Muscle of arm (tissue), 12 donors: ENCODE data around the gene PANX1. TPM values are rescaled to one million over a fixed set of nuclear protein-coding genes. Genes with fewer than 3 reads are reported as not detected.
"Not testable (repeated sequence)": the region's sequence is repeated elsewhere in the genome, so short reads cannot be mapped to it uniquely, and the experiment has no call there.

Experiments used
- DNase-seq: peaks from one replicate; pipeline ENCODE4 v3.0.0-alpha.2; 2013
- polyA plus RNA-seq, 12 donors: library from polyadenylated mRNA; unstranded; fragments of 120-200 nt; gene quantifications; one replicate each; pipeline ENCODE4 v1.2.1, GENCODE V29; 2013; ENCODE audit not compliant: insufficient read length in 12 of 12

PANX1 gene
- polyA plus RNA-seq, 12 donors = 18.5 to 33.8 (median 25.4) TPM; not detected in 1

DNA sequence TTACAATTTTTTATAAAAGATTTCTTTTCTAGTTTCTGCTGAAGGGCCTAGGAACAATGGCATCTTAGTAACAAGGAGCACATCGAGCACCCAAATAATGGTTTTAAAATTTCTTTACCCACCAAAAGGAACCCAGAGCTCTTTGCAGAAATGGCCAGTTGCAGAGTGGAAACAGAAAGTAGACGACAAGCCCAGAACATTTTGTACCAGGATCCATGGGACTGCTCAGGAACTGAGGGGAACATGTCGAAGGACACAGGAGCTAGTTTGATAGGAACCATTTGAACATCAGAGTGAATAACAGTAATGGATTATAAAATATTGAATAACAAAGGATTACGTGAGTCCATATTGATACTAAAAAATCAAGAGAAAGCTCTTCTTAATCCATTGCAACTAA lies 17.3 kb downstream of the PANX1 start:
- no peak for DNase-seq

DNA sequence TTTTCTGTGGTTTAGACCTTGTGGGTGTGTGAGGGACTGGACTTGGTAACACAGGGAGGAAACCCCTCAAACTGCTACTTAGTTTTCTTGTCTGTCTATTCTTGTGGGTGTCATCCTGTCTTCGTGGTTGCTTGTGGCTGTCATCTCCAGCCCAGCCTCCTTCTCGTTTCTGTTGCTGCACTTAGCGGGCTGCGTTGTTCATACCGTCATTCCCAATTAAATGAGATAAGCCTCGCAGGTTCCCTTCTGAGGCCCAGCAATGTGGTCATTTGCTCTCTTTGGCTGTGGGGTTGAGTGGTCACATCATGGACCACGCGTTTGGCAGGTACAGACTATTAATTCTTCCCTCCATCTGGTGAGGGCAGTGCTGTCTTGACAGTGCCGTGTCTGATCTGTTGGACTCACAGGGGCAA lies 18.8 kb downstream of the PANX1 start:
- DNase-seq = no peak

DNA sequence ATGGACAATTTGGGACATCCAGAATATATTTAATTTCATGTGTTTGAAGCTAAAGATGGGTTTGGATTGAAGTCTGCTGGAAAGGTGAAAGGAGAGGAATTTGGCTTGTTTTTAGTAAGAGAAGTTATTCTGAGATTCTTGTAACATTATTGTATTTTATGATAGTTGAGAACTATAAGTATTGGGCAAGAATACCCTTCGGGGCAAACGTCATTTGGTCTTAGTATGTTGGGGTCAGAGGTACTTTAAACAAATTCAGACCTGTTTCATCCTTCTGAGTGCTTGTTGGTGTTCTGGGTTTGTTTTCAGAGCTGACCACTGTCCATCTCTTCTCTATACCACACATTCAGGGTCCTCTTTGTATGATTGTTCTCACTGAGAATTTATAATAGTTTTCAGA lies 19.5 kb downstream of the PANX1 start:
- no peak for DNase-seq

DNA sequence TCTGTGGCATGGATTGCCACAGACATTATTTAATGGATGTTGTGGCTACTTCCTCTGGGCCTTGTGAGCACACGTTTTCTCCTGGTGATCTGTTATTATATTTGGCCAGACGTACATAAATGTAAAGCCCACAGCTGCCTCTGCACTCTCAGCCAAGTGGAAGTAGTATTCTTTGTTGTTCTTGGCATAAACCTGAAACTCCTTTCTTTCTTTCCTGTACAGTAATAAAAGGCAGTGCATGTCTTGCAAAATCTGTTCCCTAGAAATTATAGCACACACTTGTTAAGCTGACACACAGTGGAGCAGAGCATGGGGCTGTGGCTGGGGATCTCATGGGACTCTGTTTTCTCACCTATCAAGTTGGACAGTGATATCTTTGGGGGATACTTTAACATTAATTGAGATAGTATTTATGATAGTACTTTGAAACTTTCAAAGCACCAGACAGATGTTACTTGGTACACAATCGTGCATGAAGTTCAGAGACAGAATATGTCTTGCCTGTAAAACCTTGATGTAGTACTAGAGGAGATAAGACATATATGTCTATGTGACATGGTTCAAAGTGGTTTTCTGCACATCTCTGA lies 20.9 kb downstream of the PANX1 start:
- DNase-seq = no peak

DNA sequence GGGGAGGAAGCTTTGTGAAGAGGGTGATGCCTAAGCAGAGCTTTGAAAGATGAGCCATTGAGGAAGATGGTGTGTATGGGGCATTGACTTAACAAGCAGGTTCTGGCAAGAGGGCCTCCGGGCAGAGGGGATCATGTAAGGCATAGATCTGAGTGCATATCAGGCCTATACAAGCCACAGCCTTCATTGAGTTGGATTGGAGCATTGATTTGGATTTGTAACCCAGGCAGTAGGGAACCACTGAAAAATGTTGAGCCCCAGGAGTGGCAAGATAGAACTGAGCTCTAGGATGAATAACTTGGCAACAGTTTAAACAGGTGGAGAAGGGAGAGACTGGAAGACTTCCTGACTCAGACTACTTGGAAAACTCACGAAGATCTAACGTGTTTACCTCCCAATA lies 21.4 kb downstream of the PANX1 start:
- no peak for DNase-seq

DNA sequence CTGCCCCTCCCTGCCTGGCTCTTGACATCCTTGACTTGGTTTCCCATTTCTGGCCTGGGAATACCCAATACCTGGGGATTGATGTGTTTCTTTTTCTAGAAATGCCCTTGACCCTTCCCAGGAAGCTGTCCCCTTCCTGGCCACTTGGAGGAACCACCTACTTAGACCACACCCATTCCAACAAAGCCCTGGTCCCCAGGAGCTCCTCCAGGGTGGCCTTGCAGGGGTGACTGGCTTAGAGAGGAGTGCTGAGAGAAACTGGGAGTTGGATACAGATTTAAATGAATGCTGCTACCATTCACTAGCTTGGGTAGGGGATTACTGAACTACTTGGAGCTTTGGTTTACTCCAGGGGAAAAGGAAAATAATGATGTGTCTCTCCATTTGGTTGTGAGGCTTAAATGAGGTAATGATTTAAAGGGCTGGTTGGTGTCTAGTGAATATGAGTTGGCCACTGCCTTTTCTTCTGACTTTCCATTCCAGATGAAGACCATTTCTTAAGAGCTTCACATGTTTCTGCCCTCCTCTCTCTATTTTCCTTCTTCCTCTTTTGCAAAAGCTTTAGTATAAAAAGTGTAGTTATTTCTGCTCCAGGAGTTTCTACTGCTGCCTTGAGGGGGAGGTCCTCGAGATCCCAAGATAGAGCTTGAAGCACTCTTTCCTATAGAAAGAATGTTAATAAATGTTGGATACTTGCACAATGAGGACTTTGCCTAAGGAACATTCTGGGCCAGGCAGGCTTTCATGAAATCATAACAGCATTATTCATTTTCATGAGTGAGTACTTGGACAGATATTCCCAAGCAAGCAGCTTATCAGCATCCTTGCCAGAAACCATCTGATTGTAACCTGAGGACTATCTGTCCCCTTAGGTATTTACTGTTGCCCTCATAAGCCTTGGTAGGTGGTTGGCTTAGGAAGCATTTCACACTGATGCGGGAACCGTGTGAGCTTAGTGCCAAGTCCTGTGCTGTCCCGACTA lies 22.4 kb downstream of the PANX1 start:
- no peak for DNase-seq

DNA sequence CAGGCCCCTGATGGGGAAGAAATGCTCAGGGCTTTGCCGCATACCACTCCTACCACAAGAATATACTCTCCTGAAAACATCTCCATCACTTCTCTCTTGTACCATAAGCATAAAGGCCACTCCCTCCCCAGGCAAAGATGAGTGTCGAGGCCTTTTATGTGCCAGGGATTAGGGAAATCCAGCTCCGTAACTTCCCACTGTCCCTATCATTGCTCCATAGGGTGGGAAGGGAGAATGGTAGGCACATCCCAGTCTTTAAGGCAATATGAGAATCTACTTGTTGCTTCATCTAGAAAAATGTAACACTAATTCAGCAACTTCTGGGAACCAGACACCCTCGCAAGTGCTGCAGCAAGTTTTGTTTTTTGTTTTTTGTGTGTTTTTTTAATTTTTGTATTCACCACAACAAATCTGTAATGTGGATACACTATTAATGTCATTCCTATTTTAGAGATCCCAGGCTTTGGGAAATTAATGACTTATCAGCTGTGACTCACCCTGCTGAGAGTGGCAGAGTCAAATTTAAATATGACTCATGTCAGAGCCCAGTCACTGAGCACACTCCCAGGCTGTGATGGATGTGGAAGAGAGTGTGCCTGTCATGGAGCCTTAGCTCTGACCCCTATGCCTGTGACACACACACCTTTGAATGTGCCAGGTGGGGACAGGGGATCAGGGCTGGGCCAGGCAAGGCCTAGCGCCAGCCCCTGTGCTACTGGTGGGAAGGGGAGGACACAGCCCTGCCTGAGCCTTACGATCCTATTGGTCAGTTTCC lies 23.4 kb downstream of the PANX1 start:
- no peak for DNase-seq

DNA sequence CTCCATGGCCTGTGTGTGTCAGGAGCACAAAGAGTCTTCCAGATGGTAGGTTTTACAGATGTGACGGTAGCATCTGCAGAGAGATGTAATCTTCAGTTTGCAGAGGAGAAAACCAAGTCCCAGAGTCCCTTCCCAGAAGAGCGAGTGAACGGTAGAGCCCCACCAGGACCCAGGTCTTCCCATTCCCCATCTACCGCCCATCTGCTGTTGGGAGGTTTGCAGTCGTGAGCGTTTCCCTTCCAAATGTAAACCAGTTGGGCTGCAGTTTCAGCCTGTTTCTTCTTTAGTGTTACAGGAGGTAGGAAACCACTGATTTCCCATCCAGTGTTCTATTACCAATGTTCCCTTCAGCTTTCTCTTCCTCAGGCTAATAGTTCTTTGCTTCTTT lies 24.0 kb downstream of the PANX1 start:
- no peak for DNase-seq

DNA sequence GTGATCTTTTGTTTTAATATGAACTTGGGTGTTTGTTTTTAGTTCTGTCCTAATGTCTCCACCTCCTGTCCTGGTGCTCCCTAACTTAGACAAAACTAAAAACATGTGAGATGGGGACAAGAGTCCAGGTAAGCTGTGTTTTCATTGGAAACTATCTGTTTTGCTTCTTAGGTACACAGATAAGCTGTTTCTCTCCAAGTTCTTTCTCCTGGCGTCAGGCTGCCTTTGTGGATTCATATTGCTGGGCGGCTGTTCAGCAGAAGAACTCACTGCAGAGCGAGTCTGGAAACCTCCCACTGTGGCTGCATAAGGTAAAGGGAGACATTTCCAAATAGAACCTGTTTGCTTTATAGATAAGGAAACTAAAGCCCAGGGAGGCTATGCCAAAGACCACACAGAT lies 24.7 kb downstream of the PANX1 start:
- no peak for DNase-seq

DNA sequence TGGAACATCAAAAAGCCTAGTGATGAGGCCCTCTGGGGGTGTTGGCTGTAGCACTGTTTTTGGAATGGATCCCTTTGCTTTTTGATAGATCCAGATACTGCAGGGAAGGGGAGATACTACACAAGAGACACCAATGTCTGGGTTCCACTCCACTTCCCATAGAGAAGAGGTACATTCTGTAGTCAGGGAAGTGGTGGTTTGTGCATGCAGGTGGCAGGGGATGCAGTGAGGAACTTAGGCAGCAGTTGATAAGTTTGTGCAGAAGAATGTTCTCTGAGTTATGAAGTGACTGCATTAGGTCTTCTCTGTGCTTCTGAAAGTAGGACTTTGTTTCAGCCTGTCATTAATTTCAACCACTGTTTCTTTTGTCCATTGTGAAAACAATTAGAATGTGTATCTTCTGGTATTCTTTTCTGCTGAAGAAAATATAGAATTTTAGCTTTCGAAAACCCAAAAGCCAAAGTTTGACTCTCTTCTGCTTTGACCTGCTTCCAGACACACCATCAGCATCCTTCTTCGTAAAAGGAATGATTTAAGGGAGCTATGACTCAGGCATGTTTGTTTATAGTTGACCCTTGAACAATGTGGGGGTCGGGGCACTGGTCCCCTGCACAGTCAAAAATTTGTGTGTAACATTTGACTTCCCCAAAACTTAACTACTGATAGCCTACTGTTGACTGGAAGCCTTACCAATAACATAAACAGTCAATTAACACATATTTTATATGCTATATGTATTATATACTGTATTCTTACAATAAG lies 25.6 kb downstream of the PANX1 start:
- no peak for DNase-seq

DNA sequence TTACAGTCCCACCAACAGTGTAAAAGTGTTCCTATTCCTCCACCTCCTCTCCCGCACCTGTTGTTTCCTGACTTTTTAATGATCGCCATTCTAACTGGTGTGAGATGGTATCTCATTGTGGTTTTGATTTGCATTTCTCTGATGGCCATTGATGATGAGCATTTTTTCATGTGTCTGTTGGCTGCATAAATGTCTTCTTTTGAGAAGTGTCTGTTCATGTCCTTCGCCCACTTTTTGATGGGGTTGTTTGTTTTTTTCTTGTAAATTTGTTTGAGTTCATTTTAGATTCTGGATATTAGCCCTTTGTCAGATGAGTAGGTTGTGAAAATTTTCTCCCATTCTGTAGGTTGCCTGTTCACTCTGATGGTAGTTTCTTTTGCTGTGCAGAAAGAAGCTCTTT lies 28.7 kb downstream of the PANX1 start:
- not testable (repeated sequence) for DNase-seq

DNA sequence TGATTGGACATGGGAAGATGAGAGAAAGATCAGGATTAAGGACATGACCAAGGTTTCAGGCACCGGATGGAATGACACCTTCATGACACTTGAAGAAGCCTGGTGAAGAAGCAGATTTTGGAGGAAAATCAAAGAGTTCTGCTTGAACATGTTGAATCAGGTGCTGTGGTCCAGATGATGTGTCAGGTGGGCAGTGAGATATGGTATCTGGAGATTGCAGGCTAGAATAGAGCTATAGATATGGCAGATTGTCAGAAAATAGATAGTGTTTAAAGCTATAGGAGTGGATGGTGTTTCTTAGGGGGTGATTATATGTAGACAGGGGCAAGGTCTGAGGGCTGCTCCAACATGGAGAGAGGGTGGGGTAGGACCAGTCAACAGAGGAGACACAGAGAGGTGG lies 40.2 kb downstream of the PANX1 start:
- DNase-seq = no peak

DNA sequence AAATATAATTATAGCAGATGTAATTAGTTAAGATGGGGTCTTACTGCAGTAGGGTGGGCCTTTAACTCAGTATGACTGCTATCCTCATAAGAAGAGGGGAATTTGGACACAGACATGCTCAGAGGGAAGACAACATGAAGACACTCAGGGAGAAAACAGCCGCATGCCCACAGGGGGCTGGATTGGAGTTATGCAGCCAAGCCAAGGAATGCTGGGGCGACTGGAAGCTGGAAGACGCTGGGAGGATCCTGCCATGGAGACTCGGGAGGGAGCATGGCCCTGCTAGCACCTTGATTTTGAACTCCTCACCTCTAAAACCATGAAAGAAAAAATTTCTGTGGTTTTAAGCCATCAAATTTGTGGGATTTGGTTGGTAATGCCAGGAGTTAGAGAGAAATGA lies 40.9 kb downstream of the PANX1 start:
- DNase-seq = no peak

DNA sequence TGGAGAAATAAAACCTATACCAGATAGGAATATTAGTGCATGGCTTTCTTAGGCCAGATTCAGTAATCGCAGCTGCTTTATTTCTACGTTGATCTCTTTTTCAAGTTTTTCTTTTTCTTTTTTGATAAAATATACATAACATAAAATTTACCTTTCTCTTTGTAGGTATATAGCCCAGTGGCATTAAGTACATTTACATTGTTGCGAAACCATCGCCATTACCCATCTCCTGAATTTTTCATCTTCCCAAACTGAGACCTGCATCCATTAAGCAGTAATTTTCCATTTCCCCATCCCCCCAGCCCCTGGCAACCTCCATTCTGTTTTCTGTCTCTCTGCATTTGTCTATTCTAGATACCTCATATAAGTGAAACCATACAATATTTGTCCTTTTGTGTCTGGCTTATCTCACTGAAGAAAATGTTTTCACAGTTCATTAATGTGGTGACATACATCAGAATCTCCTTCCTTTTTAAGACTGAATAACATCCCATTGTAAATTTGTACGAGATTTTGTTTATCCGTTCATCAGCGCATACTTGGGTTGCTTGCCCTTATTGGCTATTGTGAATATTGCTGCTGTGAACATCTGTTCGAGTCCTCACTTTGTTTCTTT lies 41.4 kb downstream of the PANX1 start:
- DNase-seq = no peak

DNA sequence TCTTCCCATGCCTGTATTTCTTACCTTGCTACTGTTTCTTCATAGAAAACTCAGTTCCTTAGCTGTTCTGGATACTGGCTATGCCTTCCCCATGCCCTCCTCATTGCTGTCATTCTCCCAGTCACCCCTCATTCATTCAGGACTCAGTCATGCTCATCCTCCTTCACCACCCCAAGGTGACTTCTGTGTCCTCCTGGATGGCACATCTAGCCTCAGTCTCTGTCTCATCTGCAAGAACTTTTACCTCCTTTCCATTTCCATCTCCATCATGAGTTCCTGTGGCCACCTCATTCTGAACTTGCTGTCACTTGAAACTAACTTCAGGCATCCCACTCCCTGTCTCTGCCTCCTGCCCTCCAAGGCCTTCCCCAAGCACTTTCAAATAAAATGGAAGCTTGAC lies 42.3 kb downstream of the PANX1 start:
- no peak for DNase-seq

DNA sequence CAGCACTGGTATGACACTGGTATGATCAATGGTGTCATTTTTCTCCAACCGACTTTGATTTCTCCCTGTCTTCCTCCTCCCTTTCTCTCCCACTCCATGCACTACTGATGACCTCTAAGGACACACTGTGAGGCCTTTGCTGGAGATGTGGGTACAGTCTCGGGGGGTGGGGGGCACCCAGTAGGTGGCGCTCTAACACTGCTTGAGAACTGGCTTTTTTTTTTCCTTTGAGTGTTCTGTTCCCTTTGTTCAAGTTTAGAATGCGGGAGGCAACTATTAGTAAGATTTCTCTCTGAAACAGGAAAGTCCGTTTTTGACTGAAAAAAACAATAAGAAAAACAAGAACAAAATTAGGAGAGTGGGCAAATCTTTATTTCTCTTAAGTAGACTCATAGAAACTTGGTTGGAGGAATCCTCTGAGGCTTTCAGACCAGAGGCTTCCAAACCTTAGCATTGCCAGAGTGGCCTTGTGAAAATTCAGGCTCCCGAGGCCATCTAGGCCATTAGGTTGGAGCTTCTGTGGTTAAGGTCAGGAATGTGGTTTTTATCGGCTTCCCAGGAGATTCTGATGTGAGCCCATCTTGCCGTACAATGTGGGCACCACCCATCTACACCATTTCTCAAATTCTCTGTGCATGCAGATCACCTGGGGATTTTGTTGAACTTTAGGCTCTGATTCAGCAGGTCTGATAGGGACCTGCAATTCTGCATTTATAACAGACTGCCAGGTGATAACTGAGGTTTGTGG lies 43.2 kb downstream of the PANX1 start:
- no peak for DNase-seq

DNA sequence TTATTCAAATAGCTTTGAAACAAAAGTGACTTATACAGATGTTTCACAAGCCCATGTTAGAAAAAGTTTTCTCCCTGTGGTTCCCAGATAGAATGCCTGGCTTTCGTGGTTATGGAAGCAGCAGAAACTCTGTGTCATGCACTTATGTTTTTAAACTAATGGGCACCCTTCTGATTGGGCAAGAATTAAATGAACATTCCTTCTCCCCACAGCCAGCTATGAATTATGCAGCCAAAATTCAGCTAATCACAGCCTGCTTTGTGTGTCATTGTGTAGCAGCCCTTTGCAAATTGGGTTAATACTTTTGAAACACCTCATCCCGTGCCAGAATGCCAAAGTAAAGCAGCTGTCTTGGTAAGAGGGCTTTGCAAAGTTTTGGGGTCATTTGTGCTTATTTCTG lies 46.9 kb downstream of the PANX1 start:
- no peak for DNase-seq

DNA sequence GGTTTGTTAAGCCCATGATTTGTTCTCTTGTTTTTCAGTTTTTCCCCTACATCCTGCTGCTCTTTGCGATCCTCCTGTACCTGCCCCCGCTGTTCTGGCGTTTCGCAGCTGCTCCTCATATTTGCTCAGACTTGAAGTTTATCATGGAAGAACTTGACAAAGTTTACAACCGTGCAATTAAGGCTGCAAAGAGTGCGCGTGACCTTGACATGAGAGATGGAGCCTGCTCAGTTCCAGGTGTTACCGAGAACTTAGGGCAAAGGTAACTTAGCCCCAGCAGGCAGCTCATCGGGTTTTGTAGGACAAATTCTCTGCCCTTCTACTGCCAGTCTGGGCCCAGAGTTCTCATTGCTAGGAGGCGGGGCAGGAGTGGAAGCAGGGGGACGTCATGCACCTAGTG lies 49.7 kb downstream of the PANX1 start:
- no peak for DNase-seq

DNA sequence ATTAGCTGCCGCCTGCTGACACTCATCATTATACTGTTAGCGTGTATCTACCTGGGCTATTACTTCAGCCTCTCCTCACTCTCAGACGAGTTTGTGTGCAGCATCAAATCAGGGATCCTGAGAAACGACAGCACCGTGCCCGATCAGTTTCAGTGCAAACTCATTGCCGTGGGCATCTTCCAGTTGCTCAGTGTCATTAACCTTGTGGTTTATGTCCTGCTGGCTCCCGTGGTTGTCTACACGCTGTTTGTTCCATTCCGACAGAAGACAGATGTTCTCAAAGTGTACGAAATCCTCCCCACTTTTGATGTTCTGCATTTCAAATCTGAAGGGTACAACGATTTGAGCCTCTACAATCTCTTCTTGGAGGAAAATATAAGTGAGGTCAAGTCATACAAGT lies 51.1 kb downstream of the PANX1 start:
- DNase-seq = no peak

DNA sequence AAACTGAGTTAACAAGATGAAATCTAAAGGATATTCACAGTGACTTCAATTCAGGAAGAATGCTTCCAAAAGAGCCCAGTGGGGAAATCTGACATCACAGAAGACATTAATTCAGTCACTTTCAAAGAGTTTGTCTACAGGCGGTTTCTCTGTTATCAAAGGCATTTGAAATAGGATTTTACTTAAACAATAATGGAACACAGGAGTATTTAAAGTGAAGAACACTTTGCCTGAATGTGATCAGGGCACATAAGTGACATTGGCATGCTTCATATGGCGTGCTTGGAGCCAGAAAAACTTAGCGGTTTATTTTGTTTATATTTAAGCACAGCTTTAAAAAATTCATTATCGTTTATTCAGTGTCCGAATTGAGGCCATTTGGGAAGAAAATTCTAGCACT lies 52.9 kb downstream of the PANX1 start:
- DNase-seq = no peak

DNA sequence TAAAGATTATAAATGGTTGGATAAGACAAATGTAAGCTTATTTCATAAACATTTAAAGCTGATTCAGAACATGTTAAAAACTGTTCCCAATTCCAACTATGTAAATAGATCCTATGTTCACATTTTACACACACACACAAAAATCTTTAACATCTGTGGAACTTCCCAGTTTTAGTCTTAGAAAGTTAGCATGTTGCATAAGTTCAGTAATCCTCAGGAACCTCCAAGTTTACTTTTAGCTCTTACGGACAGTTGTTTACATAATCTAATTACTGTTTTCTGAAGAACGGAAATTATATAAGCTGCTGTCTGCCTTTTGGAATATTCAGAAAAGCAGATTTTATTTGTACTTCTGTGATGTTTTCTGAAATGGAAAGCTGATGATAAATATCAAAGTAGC lies 53.3 kb downstream of the PANX1 start:
- no peak for DNase-seq
